Activated naive CD4-positive, alpha-beta T cell (primary cell): ENCODE results near the gene SASH3.

Source experiments
- DNase-seq, 4 experiments: peaks; one replicate each; lab custom pipeline; 2025; lab: John Stamatoyannopoulos, UW

The SASH3 gene

DNA sequence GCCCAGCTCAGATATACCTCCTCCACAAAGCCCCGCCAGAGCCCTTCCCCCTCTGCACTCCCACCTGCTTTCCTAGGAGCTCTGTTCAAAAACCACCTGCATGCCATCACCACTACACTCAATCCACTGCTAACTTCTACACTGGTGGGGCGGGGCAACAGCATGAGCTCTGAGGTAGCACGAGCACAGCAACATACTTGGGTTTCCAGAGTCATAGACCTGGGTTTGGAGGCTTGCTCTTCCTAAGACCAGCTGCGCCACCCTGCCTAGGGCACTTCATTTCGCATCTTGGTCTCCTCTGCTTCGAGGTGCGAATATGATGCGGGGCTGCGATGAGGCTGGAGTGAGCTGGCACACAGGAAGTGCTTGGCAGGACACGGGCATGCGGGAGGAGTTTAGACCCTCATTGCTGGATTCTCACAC, 3.6 kb downstream of the SASH3 start:
- no peak for DNase-seq

DNA sequence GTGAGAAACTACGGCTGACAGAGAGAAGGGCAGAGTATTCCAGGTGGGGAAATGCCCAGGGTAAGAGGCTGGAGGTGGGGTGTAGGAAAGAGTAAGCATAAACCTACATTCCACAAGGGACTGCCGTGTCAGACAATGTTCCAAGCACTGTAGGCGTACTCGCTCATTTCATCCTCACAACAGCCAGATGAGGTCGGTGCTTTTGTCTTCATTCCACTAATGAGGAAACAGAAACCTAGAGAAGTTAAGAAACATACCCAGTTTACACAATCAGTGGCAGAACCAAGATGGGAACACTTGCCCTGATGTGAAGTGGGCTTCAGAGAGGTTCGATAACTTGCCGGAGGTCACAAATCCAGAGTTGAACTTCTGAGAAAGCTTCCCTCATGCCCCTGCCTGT, 4.6 kb downstream of the SASH3 start:
- DNase-seq = no peak

DNA sequence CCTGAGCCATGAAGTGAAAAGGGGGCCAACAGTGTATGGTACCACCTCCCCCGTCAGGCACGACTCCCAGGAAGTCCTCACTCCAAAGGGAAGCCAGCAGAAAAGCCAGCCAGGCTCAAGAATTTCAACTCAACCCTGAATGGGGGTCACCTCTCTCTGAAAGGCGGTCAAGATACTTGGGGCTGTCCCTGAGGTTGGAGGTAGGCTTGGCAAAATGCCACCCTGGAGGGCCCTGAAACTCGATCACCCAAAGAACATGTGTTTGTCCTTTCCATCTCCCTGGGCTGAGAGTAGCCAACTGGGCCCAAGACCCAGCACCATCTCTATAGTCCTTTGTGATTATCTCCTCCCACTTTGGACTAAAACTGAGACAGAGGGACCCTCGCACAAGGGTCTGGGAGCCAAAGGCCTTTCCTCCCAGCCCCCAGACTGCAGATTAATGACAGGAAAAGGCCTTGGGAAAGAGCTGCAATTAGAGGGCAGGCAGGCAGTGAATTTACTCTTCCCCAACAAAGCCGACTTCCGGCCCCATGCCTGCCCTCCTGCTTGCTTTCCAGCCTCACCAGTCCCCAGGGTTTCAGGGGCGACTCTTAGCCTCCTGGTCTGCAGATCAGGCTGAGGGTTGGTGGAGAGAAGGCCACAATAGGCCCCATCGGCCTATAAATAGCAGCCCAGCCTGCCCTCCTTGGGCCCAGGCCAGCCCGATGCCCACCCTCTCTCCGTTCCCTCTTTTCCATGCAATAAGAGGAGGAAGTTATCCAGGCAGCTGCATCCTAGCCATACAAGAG, 5.6 kb downstream of the SASH3 start:
- no peak for DNase-seq

DNA sequence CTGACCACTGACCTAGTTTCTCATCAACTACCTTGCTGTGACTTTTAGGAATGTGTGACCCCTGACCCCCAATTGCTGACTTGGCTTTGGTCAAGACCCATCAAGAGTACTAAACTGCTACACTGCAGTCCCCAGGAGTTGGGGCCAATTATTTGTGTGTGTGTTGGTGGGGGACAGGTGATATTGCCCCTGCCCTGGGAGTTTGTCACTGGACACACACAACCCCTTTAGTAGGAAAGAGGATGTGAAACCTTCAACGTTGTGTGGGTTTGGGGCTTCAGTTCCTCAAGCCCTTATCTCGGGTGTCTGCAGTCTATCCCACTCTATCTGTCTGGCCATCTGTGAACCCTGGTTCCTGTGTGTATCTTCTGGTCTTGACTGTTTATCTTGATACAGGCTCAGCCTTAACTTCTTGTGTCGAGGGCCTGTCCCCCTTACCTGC, 6.5 kb downstream of the SASH3 start:
- DNase-seq = no peak

DNA sequence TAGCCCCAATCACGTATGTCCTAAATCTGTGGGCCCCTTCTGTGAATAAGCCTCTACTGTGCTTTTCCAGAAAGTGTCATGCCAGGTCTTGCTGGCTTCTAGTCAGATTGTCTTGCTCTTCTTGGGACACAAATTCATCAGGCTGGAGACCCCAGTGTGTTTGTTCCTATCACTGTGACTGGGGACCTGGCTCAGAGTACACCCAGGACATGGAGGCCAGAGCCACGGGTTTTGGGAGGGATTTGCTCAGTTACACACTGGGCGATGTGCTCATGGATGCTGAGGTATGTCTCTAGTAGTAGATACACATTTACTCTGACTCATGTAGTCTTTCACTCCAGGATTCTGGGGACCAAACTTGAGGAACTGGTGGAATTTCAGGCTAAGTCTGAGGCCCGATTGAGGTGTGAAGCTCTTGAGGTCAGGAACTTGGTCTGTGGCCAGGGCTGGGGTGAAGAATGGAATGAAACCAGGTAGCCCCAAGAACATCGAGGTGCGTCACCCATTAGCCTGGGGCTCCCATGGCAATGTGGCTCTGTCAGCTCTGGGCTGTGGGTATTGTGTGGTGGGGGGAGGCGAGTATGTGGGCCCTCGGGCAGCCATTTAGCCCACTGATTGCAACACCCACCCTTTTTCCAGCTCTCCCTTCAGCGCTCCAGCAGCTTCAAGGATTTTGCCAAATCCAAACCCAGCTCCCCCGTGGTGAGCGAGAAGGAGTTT, 7.7 kb downstream of the SASH3 start:
- no peak for DNase-seq

DNA sequence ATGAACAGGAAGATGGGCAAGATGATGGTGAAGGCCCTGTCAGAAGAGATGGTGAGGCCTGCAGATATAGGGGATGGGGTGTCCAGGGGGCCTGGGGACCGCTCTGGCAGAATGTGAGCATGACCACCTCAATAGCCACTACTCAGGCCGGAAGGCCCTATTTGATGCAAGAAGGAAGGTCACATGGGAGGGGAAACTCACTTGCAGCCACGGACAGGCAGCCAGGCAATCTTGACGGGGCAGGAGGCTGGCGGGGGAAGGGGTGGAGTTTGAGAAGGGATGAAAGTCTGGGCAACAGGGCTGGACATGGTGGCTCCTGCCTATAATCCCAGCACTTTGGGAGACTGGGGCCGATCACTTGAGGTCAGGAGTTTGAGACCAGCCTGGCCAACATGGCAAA, 8.8 kb downstream of the SASH3 start:
- no peak for DNase-seq

DNA sequence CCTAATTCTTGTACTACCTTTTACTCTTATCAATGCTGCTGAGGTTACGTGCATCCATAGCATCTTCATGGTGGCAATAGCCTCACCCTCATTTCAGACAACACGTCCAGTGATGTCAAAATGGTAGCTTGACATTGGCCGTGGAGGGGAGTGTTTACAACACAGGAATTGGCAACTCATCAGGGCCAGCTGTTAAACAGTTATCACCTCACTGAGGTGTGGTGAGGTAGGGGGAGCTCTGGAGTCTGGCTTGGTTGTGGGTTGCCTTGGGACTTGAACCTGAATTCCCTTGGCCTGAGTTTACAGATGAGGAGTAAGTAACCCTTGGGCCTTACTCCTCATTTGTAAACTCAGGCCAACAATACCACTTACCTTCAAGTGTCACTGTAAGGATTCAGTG, 10.4 kb downstream of the SASH3 start:
- no peak for DNase-seq

DNA sequence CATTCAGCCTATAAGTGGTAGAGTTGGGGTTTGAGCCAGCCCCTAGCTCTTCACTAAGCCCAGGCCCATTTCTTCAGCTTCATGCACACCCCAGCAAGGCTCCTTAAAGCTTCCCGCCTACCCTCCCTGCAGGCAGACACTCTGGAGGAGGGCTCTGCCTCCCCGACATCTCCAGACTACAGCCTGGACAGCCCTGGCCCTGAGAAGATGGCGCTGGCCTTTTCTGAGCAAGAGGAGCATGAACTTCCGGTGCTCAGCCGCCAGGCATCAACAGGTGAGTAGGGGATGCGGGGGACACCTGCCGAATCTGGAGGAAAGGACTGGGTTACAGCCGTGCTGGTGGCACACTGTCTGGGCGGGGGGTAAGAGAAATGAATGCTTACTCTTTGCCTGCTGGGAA, 11.1 kb downstream of the SASH3 start:
- DNase-seq = no peak

DNA sequence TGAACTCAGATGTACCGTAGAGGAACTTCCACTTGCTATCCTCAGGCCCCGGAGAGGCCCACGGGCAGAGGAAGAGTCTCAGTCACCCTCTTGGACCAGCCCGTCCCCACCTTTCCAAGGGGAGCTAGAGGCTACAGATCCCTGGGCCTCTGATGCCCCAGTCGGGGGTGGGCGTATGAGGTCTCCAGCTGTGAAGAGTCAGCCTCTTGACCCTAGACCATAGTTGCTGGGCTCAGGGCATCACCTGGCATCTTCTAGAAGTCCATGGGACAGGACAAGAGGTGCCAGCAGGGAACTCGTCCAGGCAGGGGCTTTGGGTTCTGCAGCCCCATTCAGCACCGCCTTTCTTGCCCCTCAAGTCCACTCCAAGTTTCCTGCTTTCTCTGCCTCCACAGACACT, 11.6 kb downstream of the SASH3 start:
- DNase-seq = no peak

DNA sequence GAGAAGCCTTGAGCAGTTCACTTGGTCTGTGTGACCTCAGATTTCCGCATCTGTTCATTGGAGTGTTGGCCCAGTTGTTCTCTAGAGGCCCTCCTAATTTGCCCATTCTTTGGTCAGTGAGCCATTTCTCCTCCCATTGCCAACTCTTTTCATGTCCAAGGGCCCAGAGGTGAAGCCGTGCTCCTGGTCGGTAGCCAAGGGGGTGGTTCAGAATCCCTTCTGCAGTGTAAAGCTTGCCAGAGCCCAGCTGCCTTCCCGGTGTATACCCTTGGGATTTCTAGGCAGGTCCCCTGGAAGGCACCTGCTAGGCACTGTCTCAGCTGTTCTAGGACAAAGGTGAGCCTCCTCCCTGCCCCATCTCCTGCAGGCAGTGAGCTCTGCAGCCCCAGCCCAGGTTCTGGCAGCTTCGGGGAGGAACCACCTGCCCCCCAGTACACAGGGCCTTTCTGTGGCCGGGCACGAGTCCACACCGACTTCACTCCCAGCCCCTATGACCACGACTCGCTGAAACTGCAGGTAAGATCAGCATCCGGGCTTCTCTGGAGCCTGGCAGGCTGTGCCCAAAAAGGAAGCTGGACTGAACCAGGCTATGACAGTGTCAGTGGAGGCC, 12.3 kb downstream of the SASH3 start:
- DNase-seq = no peak

DNA sequence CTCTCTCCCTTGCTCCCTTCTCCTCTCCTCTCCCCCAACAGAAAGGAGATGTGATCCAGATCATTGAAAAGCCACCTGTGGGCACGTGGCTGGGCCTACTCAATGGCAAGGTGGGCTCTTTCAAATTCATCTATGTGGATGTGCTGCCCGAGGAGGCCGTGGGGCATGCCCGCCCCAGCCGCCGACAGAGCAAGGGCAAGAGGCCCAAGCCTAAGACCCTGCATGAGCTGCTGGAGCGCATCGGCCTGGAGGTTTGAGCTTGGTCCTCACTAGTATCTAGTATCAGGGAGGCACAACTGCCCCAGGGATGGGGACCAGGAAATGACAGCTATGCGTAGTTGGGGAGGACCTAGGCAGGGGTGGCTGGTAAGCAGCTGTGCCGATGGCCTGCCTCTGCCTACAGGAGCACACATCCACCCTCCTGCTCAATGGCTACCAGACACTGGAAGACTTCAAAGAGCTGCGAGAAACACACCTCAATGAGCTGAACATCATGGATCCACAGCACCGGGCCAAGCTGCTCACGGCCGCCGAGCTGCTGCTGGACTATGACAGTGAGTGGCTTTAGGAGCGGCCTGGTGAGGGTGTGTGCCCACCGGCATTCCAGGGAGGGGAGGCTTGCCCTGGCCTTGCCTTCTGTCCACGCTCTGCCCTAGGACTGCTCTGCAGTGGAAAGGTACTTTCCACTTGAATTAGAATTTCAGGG, 13.0 kb downstream of the SASH3 start:
- no peak for DNase-seq

DNA sequence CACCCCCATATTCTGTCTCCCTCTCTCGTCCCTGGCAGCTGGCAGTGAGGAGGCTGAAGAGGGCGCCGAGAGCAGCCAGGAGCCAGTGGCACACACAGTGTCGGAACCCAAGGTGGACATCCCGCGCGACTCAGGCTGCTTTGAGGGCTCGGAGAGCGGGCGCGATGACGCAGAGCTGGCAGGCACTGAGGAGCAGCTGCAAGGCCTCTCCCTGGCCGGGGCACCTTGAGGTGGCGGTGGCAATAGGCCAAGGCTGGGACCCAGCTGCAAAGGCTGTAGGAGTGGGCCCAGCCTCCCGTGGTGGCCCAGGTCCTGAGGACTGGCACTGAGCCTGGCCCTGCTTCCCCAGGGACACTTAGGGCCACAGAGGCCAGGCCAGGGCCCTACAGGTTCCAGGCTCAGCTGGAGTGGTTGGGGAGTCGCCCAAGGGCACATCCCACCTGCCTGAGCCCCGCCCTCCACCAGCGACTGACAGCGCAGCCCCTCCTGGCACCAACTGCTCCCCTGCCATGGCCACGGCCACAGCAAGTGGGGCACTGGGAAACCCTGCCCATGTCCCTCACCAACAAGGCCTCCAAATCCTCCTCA, 13.9 kb downstream of the SASH3 start:
- no peak for DNase-seq

DNA sequence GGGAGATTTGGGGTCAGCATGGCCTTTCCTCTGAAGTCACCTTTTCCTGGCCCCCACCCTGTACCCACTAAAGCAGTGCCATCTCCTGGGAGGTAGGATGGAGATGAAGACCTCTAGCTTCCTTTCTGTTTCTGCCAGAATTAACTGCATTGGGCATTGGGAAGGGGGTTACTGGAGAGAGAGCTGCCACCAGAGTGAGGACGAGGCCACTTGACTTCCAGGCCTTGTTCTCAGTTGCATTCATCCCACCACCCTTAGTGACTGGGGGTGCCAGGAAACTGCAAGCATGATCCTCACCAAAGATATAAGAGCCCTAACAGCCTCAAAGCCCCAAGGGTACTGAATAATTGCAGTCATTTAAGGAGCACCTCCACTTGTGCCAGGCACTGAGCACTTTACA, 15.8 kb downstream of the SASH3 start:
- DNase-seq = no peak

DNA sequence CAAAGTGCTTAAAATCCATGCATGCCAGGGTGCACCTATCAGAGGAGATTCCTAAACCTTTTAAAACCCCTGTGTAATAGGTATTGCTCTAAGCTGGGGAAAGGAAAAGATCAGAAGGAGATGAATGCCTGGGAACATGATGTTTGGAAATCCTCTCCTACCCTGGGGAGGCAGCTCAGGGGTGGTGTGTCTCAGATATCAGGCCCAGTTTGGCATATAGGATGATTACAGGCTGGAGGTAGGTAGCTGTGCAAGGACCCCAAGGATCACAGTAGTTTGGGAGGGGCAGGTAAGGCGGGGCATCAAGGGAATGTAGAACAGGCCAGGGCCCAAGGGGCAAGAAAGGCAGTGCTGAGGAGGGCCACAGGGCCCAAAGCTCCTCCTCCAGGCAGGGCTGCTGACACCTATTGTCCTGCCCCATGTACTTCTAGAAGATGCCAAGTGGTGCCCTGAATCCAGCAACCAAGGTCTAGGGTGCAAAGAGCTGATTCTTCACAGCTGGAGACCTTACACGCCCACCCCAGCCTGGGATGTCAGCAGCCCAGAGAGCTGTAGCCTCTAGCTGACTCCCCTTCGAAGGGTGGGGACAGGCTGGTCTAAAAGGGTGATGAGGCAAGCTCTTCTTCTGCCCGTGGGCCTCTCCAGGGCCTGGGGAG, 17.6 kb downstream of the SASH3 start:
- no peak for DNase-seq

DNA sequence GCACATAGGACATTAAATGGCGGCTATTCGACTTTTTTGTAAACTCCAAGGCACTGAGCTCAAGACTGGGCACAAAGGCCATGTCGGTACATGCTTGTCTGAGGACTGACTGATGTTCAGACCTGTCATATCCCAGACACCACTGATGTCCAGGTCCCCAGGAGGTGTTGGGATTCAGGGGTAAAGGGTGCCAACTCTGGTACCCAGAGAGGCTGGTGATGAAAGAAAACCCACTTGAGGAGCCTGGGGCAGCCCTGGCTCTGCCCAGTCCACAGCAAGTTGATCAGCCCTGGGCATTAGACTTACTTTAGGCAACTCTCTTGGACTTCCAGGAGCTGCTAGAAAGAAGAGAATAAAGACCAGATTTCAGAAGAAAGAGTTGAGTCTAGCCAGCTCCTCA, 18.7 kb downstream of the SASH3 start:
- no peak for DNase-seq

DNA sequence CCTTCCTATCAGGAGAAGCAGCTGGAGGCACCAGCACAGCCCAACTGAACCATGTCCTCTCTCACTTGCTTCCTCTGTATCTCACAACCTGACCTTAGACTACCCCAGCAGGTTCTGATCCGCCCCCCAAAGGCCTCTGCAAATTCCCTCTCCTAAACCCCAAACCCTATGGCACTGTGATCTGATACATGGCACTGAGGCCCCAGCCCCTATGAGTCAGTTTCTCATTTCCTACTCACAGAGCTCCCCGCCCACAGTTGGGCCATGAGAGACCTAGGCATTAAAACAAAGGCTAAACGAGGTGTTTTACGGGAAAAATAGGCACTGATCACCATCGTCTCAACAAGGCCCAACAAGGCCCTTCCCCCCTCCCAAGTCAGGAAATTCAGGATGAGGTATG, 19.1 kb downstream of the SASH3 start:
- DNase-seq = no peak

DNA sequence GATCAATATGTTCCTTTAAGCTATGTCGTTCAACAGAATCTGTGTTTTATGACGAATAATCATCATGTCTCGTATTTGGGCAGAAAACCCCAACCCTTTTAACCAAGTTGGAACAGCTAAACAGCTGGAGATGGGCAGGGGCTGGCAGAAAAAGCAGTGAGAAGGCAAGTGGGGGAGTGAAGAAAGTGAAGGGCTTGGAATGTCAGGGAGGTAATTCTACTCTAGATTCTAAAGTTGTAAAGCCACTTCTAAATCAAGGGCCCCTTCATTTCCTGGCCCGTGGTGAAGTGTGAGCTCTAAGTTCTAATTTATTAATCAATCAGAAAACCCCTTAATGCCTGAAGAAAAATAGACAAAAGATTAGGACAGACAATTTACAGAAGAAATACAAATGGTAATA, 20.4 kb downstream of the SASH3 start:
- no peak for DNase-seq

DNA sequence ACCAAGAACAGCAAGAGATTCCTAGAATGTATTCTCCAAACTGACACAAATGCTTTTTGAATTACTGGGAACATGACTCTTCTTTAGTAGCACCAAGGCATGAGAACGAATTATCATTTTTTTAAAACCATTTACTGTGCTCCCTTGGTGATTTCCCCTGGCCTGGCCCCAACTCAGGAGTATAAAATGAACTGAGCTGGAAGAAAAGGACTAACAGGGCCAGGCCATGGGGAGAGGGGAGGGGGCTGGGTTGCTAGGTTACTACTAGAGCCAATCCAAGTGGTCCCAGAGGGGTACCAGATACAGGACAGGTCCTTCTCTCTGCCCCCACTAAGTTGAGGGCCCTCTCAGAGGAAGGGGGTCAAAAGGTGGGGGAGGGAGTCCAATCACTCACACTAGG, 23.1 kb downstream of the SASH3 start:
- no peak for DNase-seq

DNA sequence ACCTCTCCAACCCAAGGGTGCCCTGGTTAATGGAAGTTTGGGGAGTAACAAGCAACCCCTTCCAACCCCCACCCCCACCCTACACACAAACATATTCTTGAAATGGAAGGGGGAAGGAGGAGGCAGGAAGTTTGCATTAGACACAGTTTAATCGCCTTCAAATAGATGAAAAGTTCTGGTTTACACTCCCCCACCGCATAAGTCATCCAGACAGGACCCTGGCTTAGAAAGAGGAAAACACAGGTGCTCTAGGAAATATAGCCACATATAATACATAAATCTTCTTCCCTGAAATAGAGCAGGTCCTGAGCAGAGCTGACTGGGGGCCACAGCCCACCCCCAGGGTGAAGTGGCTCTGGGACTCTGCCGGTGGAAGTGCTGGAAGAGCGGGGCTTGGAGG, 25.1 kb downstream of the SASH3 start:
- DNase-seq = no peak

DNA sequence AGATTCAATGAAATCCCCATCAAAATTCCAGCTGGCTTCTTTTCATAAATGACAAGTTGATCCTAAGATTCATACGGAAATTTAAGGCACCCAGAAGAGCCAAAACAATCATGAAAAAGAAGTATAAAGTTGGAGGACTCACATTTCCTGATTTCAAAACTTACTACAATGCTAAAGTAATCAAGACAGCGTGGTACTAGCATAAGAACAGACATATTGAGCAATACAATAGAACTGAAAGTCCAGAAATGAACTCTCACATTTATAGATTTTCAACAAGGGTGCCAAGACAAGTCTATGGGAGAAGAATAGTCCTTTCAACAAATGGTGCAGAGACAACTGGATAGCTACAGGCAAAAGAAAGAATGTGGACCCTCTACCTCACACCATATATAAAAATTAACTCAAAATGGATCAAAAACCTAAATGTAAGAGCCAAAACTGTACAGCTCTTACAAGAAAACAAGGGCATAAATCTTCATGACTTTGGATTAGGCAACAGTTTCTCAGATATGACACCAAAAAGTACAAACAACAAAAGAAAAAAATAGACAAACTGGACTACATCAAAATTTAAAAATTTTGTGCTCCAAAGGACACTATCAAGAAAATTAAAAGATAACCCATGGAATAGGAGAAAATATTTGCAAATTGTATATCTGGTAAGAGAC, 28.5 kb downstream of the SASH3 start:
- DNase-seq = no peak
